Measurements from ENCODE around the gene CCND1.
"Not testable (repeated sequence)": the region's sequence is repeated elsewhere in the genome, so short reads cannot be mapped to it uniquely, and the experiment has no call there.

Gene CCND1

GRCh38 chr11:69666752-69667536, 26.0 kb downstream of the CCND1 start:
- DNase-seq (ENCODE audit: low read depth), result no peak

GRCh38 chr11:69667619-69668604, 27.0 kb downstream of the CCND1 start:
- DNase-seq (ENCODE audit: low read depth), result no peak

- DNase-seq (ENCODE audit: low read depth), result no peak
These were observed 28.5 kb downstream of the CCND1 start for GRCh38 chr11:69669486-69669885.

- peak; percentile 19 for DNase-seq (ENCODE audit: low read depth)
These were observed 29.3 kb downstream of the CCND1 start for GRCh38 chr11:69670158-69670845.

- DNase-seq (ENCODE audit: low read depth), result no peak
These were observed 30.9 kb downstream of the CCND1 start for GRCh38 chr11:69671734-69672465.

GRCh38 chr11:69674267-69674885, 33.4 kb downstream of the CCND1 start:
- no peak for DNase-seq (ENCODE audit: low read depth)

- DNase-seq (ENCODE audit: low read depth), result peak; percentile 89
These were observed 34.1 kb downstream of the CCND1 start, which contains the start of gene LTO1 for GRCh38 chr11:69674886-69675714. Gene LTO1, minus strand, starts transcription at chr11:69675353. Its CDS starts 114 bp downstream, at chr11:69675239.

- no peak for DNase-seq (ENCODE audit: low read depth)
These were observed 36.8 kb downstream of the CCND1 start for GRCh38 chr11:69677749-69678148.

GRCh38 chr11:69680688-69681087, 39.7 kb downstream of the CCND1 start:
- no peak for DNase-seq (ENCODE audit: low read depth)

GRCh38 chr11:69682221-69682620, 41.3 kb downstream of the CCND1 start:
- DNase-seq (ENCODE audit: low read depth), result no peak

GRCh38 chr11:69682681-69683326, 41.8 kb downstream of the CCND1 start:
- DNase-seq (ENCODE audit: low read depth), result no peak

- no peak for DNase-seq (ENCODE audit: low read depth)
These were observed 42.9 kb downstream of the CCND1 start for GRCh38 chr11:69683764-69684333.

GRCh38 chr11:69684651-69685050, 43.7 kb downstream of the CCND1 start:
- no peak for DNase-seq (ENCODE audit: low read depth)

- DNase-seq (ENCODE audit: low read depth), result no peak
These were observed 44.4 kb downstream of the CCND1 start for GRCh38 chr11:69685348-69685747.

GRCh38 chr11:69686452-69686851, 45.5 kb downstream of the CCND1 start:
- DNase-seq (ENCODE audit: low read depth), result no peak

GRCh38 chr11:69686856-69687255, 45.9 kb downstream of the CCND1 start:
- DNase-seq (ENCODE audit: low read depth), result no peak

- DNase-seq (ENCODE audit: low read depth), result not testable (repeated sequence)
These were observed 47.2 kb downstream of the CCND1 start for GRCh38 chr11:69687969-69688771.
